RCC 7860 (cell line): Measurements from ENCODE around the gene SH3GL1.
A peak's percentile ranks its signal among the peaks of the same experiment; 100 is the strongest.

ENCODE experiments used
- DNase-seq: peaks from one replicate; pipeline ENCODE4 v3.0.0-alpha.2; 2015; ENCODE audit warnings: low spot score
- FAIRE-seq: peaks from 2 replicates; lab custom pipeline; 2012; peaks lifted over from hg19 to GRCh38; lab: Jason Lieb, UNC

Gene SH3GL1

GRCh38 chr19:4402171-4403004 is 2.0 kb upstream of the SH3GL1 start, which contains the start of gene CHAF1A:
Gene CHAF1A (plus strand): TSS chr19:4402640. CDS start chr19:4402763, 123 bp downstream.
- peak; percentile 99 for DNase-seq
- peak; percentile 89 for FAIRE-seq

DNA sequence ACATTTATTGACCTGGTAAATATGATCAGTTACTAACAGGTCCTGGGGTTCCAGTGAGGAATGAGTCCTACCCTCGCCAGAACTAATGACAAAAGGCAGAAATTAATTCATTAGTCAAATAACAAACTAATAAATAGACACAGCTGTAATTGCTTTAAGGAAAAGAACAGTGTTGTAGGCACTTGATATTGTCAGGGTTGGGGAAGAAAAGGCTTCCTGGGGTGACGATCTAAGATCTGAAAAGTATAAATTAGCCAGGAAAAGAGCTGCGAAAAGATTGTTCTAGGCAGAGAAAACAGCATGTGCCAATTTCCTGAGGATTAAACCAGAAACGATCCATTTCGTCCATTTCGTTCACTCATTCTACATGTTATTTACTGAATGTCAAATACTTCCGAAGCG is 1.4 kb upstream of the SH3GL1 start:
- DNase-seq (no peak), FAIRE-seq (no peak)

DNA sequence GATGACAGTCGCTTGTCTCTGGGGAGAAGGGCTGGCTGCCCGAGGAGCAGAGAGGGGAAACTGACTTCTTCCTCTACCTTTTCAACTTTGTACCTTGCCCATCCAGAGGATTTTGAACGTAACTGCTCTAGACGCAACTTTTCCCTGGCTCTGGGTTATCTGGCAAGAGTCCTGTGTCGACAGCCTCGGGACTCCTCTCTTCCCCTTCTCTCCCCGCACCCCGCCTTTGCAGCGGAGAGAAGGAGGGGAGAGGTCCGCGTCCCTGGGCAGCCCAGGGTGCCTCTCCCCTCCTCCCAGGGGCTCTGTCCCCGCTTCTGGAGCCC is 574 bp downstream of the SH3GL1 start:
- DNase-seq = no peak
- no peak for FAIRE-seq

- FAIRE-seq = no peak
- no peak for DNase-seq
Observed at GRCh38 chr19:4396949-4397783, 3.2 kb downstream of the SH3GL1 start.

- DNase-seq (no peak), FAIRE-seq (no peak)
Observed at GRCh38 chr19:4393947-4394590, 6.3 kb downstream of the SH3GL1 start.

DNA sequence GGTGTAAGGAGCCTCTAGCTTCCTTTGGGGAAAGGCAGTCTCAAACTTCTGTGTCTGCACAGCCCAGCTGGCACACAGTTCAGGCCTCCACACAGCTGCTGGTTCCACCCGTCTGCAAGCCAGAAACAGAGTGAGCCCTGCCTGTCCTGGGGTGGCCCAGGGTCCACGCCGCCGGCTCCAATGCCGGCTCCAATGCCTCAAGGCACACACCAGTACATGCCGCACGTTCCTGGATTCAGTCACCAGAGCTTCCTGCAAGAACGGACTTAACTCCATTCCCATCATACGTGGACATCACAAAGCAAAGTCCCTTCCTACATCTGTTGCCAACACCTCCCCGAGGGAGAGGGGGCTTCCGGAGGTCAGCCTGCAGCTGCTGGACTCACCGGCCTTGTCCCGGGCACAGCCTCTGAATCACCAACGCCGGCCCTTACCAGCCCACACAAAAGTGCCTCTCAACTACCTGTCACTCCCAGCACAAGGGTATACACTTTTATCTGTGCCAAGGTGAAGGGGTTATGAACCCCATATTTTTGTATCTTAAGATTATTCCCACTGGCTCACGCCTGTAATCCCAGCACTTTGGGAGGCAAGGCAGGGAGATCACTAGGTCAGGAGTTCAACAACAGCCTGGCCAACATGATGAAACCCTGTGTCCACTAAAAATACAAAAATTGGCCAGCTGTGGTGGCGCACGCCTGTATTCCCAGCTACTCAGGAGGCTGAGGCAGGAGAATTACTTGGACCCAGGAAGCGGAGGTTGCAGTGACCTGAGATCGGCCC is 8.5 kb downstream of the SH3GL1 start:
- no peak for DNase-seq
- FAIRE-seq = no peak

DNA sequence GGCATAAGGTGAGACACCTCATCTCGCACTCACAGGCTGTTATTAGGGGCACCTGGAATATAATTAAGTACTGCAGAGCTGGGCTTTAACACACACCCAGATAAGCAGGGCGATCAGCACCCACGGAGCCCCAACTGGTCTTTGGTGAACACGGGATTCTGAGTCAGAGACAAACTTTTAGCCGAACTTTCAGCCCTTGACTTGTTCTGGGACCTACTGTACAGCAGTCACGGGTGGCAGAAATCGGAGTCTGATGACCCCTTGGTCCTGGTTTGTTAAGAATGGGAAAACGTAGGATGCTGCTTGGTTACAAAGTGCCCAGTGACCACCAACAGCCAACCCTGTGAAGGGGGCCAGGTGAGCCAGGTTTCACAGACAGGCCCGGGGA is 9.0 kb downstream of the SH3GL1 start:
- FAIRE-seq = no peak
- no peak for DNase-seq

DNA sequence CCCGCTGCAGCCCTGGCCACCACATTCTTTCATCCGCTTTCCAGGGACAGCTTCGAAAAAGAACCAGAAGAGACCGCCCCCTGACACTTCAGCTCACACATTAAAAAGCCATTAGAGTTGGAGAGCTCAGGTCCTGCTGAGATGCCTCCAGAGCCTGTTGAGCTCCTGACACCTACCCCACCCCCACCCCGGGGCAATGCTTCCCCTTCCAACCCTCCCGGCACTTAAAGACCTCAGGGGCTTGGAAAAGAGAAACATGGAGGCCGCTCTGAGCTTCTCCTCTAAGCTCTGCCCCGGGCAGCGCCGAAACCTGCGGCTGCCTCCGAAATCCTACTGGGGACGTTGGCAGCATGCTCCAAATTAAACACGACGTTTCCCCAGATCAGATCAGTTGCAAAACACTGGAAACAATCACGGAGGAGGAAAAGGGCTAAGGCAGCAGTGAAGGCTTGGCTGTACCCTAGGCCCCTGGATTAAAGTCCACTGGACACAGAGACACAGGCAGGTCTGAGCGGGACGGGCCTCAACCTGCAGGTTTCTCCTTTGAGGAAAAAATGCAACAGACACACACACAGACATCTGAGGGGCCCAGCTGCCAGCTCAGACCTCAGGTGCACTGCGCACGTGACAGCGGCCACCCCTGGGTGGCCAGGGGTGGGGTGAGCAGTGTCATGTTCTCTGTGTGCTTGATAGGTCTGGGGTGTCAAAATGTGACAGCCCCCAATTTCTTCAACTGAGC is 9.6 kb downstream of the SH3GL1 start:
- no peak for FAIRE-seq

DNA sequence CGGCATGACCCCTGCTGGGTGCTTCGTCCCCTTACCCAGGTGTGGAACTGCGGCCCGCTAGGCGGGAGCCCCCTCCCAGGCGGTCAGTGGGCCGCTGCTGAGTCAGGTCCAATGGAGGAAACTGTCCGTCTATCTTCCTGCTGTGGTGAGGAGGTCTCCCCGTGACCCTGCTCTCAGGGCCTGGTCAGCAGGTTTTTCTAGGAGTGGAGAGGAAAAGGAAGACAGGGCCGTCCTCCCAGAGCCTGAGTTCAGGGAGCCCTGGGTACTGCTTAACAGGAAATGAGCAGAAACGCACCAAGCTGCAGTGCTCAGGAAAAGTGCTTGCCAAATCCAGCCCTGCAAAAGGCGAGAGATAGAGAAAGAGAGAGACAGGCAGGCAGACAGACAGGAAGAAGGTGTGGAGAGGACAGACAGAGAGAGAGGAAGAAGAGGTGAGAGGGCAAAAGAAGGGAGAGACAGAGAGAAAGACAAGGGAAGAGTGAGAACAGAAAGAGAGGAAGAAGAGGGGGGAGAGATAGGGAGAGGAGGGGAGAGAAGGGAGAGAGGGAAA is 10.3 kb downstream of the SH3GL1 start:
- FAIRE-seq (no peak), DNase-seq (no peak)

More for the DNA sequence above, 9.6 kb downstream of the SH3GL1 start:
- DNase-seq = no peak

- no peak for FAIRE-seq
- DNase-seq = no peak
Observed at GRCh38 chr19:4389511-4390016, 10.8 kb downstream of the SH3GL1 start.

GRCh38 chr19:4389064-4389375 is 11.3 kb downstream of the SH3GL1 start:
- no peak for FAIRE-seq
- no peak for DNase-seq

GRCh38 chr19:4388337-4389063 is 11.8 kb downstream of the SH3GL1 start:
- DNase-seq (no peak), FAIRE-seq (no peak)

DNA sequence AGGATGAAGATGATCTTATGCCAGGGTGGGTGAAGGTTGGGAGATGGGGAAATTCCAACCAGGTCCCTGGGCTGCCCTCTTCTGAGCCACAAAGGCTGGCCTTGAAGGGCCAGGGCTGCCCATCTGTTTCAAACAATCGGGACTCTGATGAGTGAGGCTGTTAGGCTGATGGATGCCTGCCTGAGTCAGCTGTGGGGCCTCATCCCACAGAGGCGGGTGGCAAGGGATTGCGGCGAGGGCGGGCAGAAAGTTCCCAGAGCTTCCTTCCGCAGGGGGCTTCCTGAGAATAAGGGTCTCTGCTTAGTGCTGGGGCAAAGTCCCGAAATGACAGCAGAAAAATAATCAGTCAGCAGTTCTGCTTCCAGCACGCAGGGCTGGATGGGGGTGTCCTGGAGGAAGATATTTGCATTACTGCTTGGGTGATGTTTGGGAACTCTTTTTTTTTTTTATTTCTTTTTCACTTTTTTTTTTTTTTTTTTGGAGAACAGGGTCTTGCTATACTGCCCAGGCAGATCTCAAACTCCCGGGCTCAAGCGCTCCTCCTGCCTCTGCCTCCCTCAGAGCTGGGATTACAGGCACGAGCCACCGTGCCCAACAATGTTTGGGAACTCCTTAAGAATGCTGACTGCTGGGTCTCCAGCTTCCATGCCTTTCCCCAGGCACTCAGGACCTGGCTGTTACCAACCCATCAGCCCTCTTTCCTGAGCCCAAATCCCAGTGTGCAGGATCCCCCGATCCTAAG is 14.1 kb downstream of the SH3GL1 start:
- no peak for DNase-seq
- no peak for FAIRE-seq

DNA sequence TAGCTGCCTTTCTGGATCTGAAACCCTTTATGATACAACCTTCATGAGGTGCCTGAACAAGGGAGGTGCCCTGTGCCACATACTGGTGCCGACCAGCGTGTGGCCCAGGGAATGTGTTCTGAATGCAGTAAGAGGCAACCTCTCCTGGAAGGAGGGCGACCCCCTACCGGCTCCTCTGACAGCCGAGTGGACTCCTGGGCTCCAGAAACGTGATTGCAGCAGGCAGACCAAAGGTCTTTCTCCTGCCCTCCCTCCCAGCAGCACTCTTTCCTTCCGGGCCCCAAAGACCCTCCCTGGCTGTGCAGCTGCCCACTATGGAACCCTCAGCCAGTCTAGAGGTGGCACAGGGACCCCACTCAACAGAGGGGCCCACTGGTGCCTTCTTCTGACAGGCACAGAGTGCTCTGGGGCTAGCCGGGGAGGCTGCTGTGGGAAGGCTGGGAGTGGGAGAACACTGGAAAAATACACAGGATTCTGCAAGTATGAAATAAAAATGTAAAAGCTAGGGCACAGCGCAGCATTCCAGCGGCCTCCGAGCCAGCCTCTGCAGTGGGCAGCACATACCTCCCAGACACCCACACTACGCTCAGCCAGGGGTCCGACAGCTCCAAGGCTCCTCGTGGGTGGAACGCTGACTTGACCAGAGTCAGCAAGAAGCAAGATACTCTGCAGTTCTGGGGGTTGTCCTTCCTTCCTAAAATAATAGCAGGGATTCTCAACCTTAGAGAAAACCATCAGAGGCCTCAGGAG is 14.9 kb downstream of the SH3GL1 start:
- DNase-seq (no peak), FAIRE-seq (no peak)

DNA sequence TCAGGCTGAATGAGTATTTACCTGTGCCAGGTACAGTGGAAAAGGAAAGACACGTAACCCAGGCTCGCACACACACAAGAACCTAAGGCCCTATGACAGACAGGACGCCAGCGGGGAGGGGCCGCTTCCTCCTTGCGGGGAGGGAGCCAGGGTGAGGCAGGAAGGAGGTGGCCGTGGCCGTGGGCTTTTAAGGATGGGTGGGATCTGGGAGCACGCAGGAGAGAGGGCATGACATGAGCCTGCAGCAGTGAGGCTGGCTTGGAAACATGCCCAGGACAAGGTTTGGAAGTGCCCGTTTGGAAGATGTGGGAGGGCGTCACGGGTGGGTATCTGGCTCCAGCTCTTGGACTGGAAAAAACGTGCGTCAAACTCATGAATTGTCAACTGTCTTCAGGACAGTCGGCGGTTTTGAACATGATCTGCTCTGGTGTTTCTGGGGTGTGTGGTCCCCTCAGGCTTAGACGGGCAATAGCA is 20.1 kb downstream of the SH3GL1 start:
- FAIRE-seq = no peak
- no peak for DNase-seq

DNA sequence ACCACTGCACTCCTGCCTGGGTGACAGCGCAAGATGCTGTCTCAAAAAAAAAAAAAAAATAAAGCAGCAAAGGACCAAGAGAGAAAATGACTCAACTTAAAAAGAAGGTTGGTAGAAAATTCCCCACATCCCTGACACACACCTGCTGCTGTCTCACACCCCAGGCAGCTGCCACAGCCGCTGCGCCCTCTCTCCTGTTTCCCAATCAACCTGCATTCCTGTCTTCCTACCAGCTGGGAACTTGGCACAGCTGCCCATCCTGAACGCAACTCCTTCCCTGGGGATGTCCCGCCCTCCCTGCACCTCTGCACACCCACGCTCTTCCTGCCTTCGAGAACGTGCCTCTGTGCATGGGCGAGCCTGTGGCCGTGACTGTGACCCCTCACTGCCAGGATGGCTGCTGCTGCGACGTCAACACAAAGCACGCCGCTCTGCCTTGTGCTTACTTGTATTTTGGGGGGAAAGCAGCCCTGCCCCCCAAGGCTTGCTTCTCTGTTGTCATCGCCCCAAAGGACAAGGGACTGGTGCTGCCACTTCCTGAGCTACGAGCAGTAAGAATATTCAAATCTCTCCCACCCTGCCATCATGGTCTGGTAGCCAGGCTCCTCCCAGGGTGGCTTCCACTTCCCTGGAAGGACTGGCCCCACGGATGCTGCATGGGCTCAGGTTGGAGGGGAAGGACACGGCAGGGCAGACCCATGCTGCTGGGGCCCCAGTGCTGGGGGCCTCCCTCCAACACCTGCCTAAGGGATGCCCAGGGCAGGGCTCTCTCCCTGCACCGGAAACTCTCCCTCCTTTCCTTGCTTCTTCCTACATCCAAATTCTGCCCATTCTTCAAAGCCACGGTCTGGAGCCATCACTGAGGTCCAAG is 20.7 kb downstream of the SH3GL1 start:
- DNase-seq (peak; percentile 89), FAIRE-seq (peak; percentile 77)

GRCh38 chr19:4378886-4379285 is 21.5 kb downstream of the SH3GL1 start:
- FAIRE-seq (no peak), DNase-seq (no peak)
